ENCODE data around the gene TSNAXIP1. TPM values are rescaled to one million over a fixed set of nuclear protein-coding genes. Genes with fewer than 3 reads are reported as not detected.

Gene TSNAXIP1
- total RNA-seq, 1 experiment from 2014 or later = 0.84 TPM

- DNase-seq = no peak
- intact Hi-C loops (cut with micrococcal nuclease; ENCODE audit: unreplicated experiment) = no loop called here
- Mint-ChIP-seq H3K27me3 (ENCODE audit: insufficient read depth, unreplicated experiment) (no peaks in the 10 kb centered on the region), H3K4me1 (ENCODE audit: low read depth, unreplicated experiment) (no peaks in the 10 kb centered on the region), H3K36me3 (ENCODE audit: insufficient read depth, unreplicated experiment) (peaks cover 9% of the 10 kb centered on the region), H3K27ac (ENCODE audit: unreplicated experiment) (no peak overlapping the region), H3K4me3 (ENCODE audit: unreplicated experiment) (no peak overlapping the region), H3K9me3 (ENCODE audit: unreplicated experiment) (no peaks in the 10 kb centered on the region)
- POLR2A ChIA-PET = interaction anchor here (0.7 kb wide), 1 partner anchor 536 kb away, joined by 6 read pairs; no protein-coding TSS in a partner anchor
- no TSS peak for BruUV-seq (replicated peaks)
- Histone ChIP-seq H3K4me3 (ENCODE audit: low read depth, low read length) (no peak overlapping the region), H3K27me3 (replicated peaks; ENCODE audit: control insufficient read depth, insufficient read depth, low read length) (no peaks in the 10 kb centered on the region), H3K36me3 (ENCODE audit: control insufficient read depth, insufficient read depth, low read length) (no peaks in the 10 kb centered on the region; the same call in 1 of the 2 replicates), H3K4me1 (no peaks in the 10 kb centered on the region), H3K9me3 (no peaks in the 10 kb centered on the region)
- TF ChIP-seq CTCF (IDR thresholded peaks at IDR 0.05; ENCODE audit: insufficient read depth in 1 of 2, low read depth in 1 of 2, low read length in 1 of 2, severe bottlenecking in 1 of 2, unreplicated experiment in 1 of 2) = no peak
- CTCF ChIA-PET = no interaction called here
These were observed 23.4 kb upstream of the TSNAXIP1 start for GRCh38 chr16:67783353-67783725.

- Histone ChIP-seq H3K36me3 (ENCODE audit: control insufficient read depth, insufficient read depth, low read length) (no peaks in the 10 kb centered on the region), H3K4me3 (ENCODE audit: low read depth, low read length) (no peak overlapping the region), H3K27me3 (replicated peaks; ENCODE audit: control insufficient read depth, insufficient read depth, low read length) (no peaks in the 10 kb centered on the region), H3K4me1 (no peaks in the 10 kb centered on the region), H3K9me3 (0 out of 2 replicates have a peak, but pooled peaks cover 3% of the 10 kb centered on the region)
- no TSS peak for BruUV-seq (replicated peaks)
- Mint-ChIP-seq H3K36me3 (ENCODE audit: insufficient read depth, unreplicated experiment) (peaks cover 9% of the 10 kb centered on the region), H3K27ac (ENCODE audit: unreplicated experiment) (no peak overlapping the region), H3K9me3 (ENCODE audit: unreplicated experiment) (no peaks in the 10 kb centered on the region), H3K27me3 (ENCODE audit: insufficient read depth, unreplicated experiment) (no peaks in the 10 kb centered on the region), H3K4me3 (ENCODE audit: unreplicated experiment) (no peak overlapping the region), H3K4me1 (ENCODE audit: low read depth, unreplicated experiment) (no peaks in the 10 kb centered on the region)
- intact Hi-C loops (cut with micrococcal nuclease; ENCODE audit: unreplicated experiment) = no loop called here
- DNase-seq = no peak
- no peak for TF ChIP-seq CTCF (IDR thresholded peaks at IDR 0.05; ENCODE audit: insufficient read depth in 1 of 2, low read depth in 1 of 2, low read length in 1 of 2, severe bottlenecking in 1 of 2, unreplicated experiment in 1 of 2)
- POLR2A ChIA-PET = no interaction called here
- CTCF ChIA-PET = no interaction called here
These were observed 20.2 kb upstream of the TSNAXIP1 start for GRCh38 chr16:67786491-67786890.

DNA sequence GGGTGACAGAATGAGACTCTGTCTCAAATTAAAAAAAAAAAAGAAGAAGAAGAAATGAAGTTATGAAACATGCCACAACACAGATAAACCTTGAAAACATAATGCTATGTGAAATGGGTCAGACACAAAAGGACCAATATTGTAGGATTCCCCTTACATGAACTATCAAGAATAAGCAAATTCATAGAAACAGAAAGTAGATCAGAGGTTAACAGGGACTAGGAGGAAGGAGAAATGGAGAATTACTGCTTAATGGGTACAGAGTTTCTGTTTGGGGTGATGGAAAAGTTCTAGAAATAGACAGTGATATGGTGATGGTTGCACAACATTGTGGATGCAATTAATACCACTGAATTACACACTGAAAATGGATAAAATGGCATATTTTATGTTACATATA lies 16.6 kb upstream of the TSNAXIP1 start:
- no peaks in the 10 kb centered on the region for H3K4me1 Mint-ChIP-seq (ENCODE audit: low read depth, unreplicated experiment)
- BruUV-seq (replicated peaks) = no TSS peak
- no peak for DNase-seq
- H3K4me3 Mint-ChIP-seq (ENCODE audit: unreplicated experiment) = no peak overlapping the region
- ChIA-PET CTCF (no interaction called here), POLR2A (no interaction called here)
- TF ChIP-seq CTCF (IDR thresholded peaks at IDR 0.05; ENCODE audit: insufficient read depth in 1 of 2, low read depth in 1 of 2, low read length in 1 of 2, severe bottlenecking in 1 of 2, unreplicated experiment in 1 of 2) = no peak
- intact Hi-C loops (cut with micrococcal nuclease; ENCODE audit: unreplicated experiment) = no loop called here
- no peaks in the 10 kb centered on the region for H3K36me3 Mint-ChIP-seq (ENCODE audit: insufficient read depth, unreplicated experiment)
- H3K27ac Mint-ChIP-seq (ENCODE audit: unreplicated experiment) = no peak overlapping the region
- Histone ChIP-seq H3K4me3 (ENCODE audit: low read depth, low read length) (no peak overlapping the region), H3K27me3 (replicated peaks; ENCODE audit: control insufficient read depth, insufficient read depth, low read length) (no peaks in the 10 kb centered on the region), H3K9me3 (0 out of 2 replicates have a peak, but pooled peaks cover 3% of the 10 kb centered on the region), H3K4me1 (no peaks in the 10 kb centered on the region), H3K36me3 (ENCODE audit: control insufficient read depth, insufficient read depth, low read length) (no peaks in the 10 kb centered on the region)
- no peaks in the 10 kb centered on the region for H3K27me3 Mint-ChIP-seq (ENCODE audit: insufficient read depth, unreplicated experiment)
- no peaks in the 10 kb centered on the region for H3K9me3 Mint-ChIP-seq (ENCODE audit: unreplicated experiment)

All from Caco-2 (cell line).